Neural crest cell (in vitro differentiated cells): ENCODE data around the gene NLGN1. TPM values are rescaled to one million over a fixed set of nuclear protein-coding genes. Genes with fewer than 3 reads are reported as not detected.
A peak's percentile ranks its signal among the peaks of the same experiment; 100 is the strongest.

Source experiments
- DNase-seq: peaks from one replicate; pipeline ENCODE4 v3.0.0; 2021; ENCODE audit warnings: low read depth, mixed read lengths, low spot score
- H3K27ac Mint-ChIP-seq: one replicate; pipeline ENCODE4 v1.8.0; 2021; ENCODE audit warnings: mild to moderate bottlenecking, mixed read lengths; ENCODE audit not compliant: unreplicated experiment
- H3K27me3 Mint-ChIP-seq: 2 replicates; pipeline ENCODE4 v1.8.0; 2021; ENCODE audit warnings: low read depth, mild to moderate bottlenecking, mixed read lengths
- H3K36me3 Mint-ChIP-seq: 2 replicates; pipeline ENCODE4 v1.8.0; 2021; ENCODE audit warnings: low read depth, mild to moderate bottlenecking, mixed read lengths
- H3K4me1 Mint-ChIP-seq: 2 replicates; pipeline ENCODE4 v1.8.0; 2021; ENCODE audit warnings: mixed read lengths
- H3K4me3 Mint-ChIP-seq: one replicate; pipeline ENCODE4 v1.8.0; 2021; ENCODE audit warnings: mild to moderate bottlenecking, mixed read lengths
- H3K9me3 Mint-ChIP-seq: 2 replicates; pipeline ENCODE4 v1.8.0; 2021; ENCODE audit warnings: mixed read lengths
- total RNA-seq: library from RNA; stranded (reverse); gene quantifications from 2 replicates; pipeline ENCODE4 v1.2.1, GENCODE V29; 2021
- TF ChIP-seq, protein P1 (sequence below): fragments of 200-600 bp; sonication (generic); conservative IDR thresholded peaks from 2 replicates; pipeline ENCODE4 v1.5.0; 2021; ENCODE audit warnings: antibody characterized with exemption, mild to moderate bottlenecking

Gene NLGN1
- total RNA-seq, 1 donor from 2014 or later = 20.0 TPM

DNA sequence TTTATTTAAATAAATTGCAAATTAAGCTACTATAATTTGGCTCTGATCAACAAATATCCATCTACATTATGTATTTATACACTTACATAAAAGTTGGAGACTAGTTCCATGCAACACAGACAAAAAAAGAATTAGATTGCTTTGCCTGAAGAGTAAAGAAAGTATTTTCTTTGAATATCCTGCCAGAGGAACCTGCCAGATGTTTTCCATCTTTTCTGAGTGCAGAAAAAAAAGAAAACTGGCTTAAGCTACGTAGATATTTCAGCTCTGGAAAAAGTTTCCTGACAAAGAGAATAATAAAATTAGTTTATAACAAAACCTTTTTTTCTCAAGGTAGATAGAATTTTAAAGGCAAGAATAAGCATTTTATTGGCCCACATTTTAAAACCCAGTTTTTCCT is 854.1 kb downstream of the NLGN1 start:
- no peaks in the 10 kb centered on the region for H3K27me3 Mint-ChIP-seq

DNA sequence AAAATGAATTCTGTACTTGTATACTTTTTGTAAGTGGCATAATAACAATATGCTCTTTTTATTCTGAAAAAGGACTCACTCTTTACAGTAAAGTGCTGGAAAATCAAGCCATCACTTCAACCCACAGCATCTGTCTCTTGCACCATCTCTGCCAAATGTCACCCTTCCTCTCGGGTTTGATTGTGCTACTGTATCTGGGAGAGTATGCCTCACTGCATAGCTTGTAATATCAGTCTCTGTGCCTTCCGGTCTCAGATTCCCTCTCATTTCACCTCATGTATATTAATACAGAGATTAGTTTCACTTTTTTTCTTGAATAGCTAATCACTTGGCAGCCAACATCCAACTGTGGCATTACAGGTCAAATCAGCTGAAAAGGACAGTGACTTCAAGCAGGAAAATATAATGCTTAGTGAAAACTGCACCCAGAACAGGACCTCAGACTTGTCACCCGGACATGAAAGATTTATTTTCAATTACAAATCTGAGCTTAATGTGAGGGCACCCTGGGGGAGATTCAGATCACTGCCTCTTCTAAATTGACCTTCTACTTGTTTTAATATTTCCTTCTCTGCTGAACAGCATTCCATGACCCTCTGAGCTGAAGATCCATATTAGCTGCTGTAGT is 855.8 kb downstream of the NLGN1 start:
- H3K9me3 Mint-ChIP-seq = peaks cover 2% of the 10 kb centered on the region
- H3K36me3 Mint-ChIP-seq = no peaks in the 10 kb centered on the region
- DNase-seq = no peak
- peak overlapping the region; percentile 58 for H3K27ac Mint-ChIP-seq
- no peak overlapping the region for H3K4me3 Mint-ChIP-seq
- H3K27me3 Mint-ChIP-seq = no peaks in the 10 kb centered on the region
- H3K4me1 Mint-ChIP-seq = peaks cover 17% of the 10 kb centered on the region
- TF ChIP-seq, protein P1, sequence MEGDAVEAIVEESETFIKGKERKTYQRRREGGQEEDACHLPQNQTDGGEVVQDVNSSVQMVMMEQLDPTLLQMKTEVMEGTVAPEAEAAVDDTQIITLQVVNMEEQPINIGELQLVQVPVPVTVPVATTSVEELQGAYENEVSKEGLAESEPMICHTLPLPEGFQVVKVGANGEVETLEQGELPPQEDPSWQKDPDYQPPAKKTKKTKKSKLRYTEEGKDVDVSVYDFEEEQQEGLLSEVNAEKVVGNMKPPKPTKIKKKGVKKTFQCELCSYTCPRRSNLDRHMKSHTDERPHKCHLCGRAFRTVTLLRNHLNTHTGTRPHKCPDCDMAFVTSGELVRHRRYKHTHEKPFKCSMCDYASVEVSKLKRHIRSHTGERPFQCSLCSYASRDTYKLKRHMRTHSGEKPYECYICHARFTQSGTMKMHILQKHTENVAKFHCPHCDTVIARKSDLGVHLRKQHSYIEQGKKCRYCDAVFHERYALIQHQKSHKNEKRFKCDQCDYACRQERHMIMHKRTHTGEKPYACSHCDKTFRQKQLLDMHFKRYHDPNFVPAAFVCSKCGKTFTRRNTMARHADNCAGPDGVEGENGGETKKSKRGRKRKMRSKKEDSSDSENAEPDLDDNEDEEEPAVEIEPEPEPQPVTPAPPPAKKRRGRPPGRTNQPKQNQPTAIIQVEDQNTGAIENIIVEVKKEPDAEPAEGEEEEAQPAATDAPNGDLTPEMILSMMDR = no peak

More for the DNA sequence above, 854.1 kb downstream of the NLGN1 start:
- H3K36me3 Mint-ChIP-seq = no peaks in the 10 kb centered on the region
- no peak overlapping the region for H3K27ac Mint-ChIP-seq
- H3K4me3 Mint-ChIP-seq = no peak overlapping the region
- TF ChIP-seq, protein P1 = no peak
- peaks cover 2% of the 10 kb centered on the region for H3K9me3 Mint-ChIP-seq
- DNase-seq = no peak
- H3K4me1 Mint-ChIP-seq = peaks cover 22% of the 10 kb centered on the region

DNA sequence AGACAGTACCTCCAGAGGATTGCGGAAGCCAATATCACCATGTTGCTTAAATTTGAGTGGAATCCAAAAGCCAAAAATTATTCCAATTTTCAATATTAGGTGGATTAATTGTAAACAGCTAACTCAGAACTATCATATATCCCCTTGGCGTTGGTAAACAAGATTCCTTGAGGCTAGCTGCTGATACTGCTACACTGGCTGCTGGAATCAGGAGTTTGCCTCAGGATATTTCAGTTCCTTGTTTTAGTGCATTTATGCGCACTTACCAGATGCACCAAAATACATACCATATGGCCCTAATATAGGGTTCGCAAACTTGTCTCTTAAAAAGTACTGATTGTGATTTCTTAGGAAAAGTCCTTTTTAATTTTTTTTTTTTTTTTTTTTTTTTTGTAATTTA is 856.4 kb downstream of the NLGN1 start:
- Mint-ChIP-seq H3K4me1 (peaks cover 17% of the 10 kb centered on the region), H3K9me3 (peaks cover 2% of the 10 kb centered on the region), H3K4me3 (no peak overlapping the region), H3K27ac (no peak overlapping the region), H3K36me3 (no peaks in the 10 kb centered on the region), H3K27me3 (no peaks in the 10 kb centered on the region)
- TF ChIP-seq, protein P1 = no peak
- no peak for DNase-seq

DNA sequence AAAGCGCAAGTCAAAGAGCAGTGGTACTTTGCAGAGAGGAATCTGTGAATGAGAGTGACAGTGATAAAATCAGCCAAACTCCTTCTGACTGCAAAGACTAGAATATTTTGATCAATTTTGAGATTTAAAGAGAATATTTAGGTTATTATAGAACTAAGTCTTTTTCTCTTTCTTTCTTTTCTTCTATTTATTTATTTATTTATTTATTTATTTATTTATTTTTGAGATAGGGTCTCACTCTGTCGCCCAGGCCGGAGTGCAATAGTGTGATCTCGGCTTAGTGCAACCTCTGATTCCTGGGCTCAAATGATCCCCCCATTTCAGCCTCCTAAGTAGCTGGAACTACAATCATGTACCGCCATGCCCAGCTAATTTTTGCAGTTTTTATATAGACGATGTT is 857.9 kb downstream of the NLGN1 start:
- Mint-ChIP-seq H3K27ac (no peak overlapping the region), H3K27me3 (no peaks in the 10 kb centered on the region), H3K4me3 (no peak overlapping the region), H3K4me1 (peaks cover 10% of the 10 kb centered on the region), H3K36me3 (no peaks in the 10 kb centered on the region), H3K9me3 (peaks cover 2% of the 10 kb centered on the region)
- TF ChIP-seq, protein P1 = no peak
- no peak for DNase-seq

DNA sequence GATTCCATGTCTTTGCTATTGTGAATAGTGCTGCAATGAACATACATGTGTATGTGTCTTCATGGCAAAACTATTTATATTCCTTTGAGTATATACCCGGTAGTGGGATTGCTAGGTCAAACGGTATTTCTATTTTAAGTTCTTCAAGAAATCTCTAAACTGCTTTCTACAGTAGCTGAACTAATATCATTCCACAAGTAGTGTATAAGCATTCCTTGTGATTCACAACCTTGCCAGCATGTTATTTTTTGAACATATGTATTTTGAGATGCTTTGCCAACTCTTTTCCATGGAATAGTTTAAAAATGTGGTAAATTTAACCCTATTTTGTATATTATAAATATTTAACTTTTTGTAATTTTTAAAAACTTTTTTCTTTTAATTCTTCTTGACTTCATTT is 868.9 kb downstream of the NLGN1 start:
- Mint-ChIP-seq H3K27ac (no peak overlapping the region), H3K4me1 (peaks cover 11% of the 10 kb centered on the region), H3K4me3 (no peak overlapping the region), H3K9me3 (peaks cover 6% of the 10 kb centered on the region), H3K27me3 (no peaks in the 10 kb centered on the region), H3K36me3 (no peaks in the 10 kb centered on the region)
- no peak for DNase-seq
- TF ChIP-seq, protein P1 = no peak
